ENCODE data around the gene E2F3.

GRCh38 chr6:20403766-20404640 lies 2.3 kb downstream of the E2F3 start:
- TF ChIP-seq POLR2A (IDR thresholded peaks at IDR 0.05) (no peak), CTCF (IDR thresholded peaks at IDR 0.05) (no peak), POLR2AphosphoS5 (IDR thresholded peaks at IDR 0.05) (no peak)

Measured in stomach (tissue), 4 donors.